GM10266 (cell line): ENCODE results near the gene MINDY4B.
A peak's percentile ranks its signal among the peaks of the same experiment; 100 is the strongest.

Experiments used
- DNase-seq: peaks from one replicate; pipeline ENCODE4 v3.0.0; 2012; ENCODE audit errors: extremely low spot score
- TF ChIP-seq, protein P1 (sequence below): IDR thresholded peaks from 2 replicates; pipeline ENCODE4 v1.5.1; 2012; ENCODE audit warnings: mild to moderate bottlenecking, low read depth; ENCODE audit not compliant: control insufficient read depth, insufficient read depth; ENCODE audit errors: missing control alignments

Gene MINDY4B

DNA sequence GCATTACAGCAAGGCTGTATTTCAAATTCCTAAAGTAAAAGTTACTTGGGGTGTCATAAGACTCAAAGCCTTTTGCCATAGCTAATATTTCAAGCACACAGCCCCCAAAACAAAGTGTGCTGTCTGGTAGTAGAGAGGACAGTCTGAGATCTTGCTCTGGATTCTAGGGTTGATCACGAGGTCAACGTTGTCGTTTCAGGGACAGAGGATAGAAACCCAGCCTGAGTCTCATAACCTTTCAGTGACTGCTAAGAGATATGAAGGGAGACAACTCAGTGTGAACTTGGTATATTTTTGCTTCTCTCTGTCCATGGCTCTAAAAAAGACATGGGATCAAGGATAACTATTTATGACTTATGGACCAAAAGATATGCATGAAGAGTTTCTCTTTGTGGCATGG is 25.6 kb upstream of the MINDY4B start:
- TF ChIP-seq, protein P1, sequence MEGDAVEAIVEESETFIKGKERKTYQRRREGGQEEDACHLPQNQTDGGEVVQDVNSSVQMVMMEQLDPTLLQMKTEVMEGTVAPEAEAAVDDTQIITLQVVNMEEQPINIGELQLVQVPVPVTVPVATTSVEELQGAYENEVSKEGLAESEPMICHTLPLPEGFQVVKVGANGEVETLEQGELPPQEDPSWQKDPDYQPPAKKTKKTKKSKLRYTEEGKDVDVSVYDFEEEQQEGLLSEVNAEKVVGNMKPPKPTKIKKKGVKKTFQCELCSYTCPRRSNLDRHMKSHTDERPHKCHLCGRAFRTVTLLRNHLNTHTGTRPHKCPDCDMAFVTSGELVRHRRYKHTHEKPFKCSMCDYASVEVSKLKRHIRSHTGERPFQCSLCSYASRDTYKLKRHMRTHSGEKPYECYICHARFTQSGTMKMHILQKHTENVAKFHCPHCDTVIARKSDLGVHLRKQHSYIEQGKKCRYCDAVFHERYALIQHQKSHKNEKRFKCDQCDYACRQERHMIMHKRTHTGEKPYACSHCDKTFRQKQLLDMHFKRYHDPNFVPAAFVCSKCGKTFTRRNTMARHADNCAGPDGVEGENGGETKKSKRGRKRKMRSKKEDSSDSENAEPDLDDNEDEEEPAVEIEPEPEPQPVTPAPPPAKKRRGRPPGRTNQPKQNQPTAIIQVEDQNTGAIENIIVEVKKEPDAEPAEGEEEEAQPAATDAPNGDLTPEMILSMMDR, result no peak
- DNase-seq, result no peak

DNA sequence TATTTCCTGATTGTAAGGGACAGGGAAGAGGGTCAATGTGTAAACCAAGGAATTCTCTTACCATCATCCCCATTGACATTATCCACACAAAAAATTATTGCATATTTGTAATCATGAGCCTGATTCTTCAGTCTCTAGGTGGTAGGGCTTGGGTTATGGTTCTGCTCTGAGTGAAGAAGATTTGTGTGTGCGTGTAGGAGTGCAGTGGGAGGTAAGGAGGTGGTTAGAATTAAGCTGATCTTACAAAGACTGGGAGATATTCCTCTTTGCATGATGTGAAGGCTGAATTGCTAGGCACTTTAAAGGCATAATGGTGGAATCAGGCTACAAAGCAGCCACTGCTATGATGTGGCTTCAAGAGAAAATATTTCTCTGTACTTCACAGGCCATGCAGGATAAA is 23.0 kb upstream of the MINDY4B start:
- TF ChIP-seq, protein P1, result no peak
- DNase-seq, result no peak

DNA sequence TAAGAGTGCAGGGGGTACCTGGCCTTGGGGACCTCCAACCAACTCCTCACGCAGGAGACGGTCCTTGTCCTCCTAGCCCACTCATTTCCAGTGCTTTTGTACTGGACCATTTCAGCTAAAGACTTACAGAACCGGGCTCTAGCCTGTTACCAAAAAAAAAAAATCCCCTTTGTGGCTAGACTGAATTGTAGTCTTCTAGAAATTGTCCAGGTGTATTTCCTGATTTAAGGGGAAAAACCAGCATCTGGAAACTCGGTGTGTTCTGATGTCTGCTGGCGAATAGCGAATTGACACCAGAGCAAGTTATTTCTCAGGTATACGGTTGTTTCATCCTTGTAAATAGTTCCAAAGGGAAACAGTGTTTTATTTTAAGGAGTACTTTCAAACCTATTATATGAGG is 21.1 kb upstream of the MINDY4B start:
- no peak for DNase-seq
- TF ChIP-seq, protein P1, result no peak

DNA sequence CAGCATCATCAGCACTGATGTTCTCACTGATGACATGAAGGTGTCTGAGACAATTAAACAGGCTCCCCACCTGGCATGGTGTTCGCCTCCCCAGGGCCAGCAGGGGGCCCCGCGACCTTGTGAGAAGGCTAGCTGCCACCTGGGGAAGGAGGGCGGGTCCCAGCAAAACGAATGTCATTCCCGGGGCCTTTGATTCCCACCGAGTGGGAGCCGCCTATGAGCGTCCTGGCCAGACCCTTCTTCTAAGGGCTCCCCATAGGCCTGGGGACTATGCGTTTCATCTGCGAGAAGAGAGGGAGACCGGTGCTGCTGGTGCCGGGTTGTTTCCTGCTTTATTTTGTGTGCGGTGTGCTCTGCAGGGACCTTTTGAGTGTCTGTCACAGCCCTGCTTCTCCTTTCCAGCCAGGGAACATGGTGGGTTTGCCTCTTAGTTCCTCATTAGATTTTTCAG is 20.5 kb upstream of the MINDY4B start:
- TF ChIP-seq, protein P1, result peak; percentile 68
- peak; percentile 64 for DNase-seq

DNA sequence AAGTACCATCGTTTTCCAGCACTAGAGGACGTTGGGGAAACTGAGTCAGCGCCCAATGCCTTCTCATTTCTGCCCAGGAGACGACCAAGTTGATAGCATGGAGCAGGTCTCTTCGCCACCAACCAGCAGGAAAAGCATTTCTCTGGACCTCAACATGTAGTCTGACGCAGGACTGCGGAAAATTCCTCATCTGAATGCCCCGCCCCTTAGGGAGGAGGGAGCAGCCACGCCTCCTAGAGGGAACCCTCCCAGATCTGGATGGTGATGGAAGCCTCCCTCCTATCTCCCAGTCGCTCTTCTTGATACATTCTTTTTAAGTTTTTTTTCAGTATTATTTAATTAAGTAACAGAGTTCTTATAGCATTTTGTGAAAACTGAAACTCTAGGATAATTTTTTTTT is 17.4 kb upstream of the MINDY4B start:
- DNase-seq, result no peak
- TF ChIP-seq, protein P1, result no peak

DNA sequence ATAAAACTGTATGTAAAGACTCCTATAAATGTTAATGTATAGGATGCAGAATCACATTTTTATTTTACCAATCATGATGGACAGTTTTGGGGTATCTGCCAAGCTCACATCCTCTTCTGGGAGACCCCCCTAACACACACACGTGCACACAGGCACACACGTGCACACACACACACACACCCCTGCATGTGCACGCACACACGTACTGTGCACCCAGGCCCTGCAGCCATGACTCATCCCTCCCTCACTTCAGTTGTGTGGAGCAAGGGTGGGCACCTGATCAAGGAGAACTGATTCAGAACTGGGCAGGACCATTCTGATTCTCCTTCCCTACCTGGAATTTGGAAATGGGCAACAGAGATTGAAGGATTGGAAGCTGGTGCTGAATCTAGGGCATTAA is 16.0 kb upstream of the MINDY4B start:
- DNase-seq, result no peak
- TF ChIP-seq, protein P1, result no peak

DNA sequence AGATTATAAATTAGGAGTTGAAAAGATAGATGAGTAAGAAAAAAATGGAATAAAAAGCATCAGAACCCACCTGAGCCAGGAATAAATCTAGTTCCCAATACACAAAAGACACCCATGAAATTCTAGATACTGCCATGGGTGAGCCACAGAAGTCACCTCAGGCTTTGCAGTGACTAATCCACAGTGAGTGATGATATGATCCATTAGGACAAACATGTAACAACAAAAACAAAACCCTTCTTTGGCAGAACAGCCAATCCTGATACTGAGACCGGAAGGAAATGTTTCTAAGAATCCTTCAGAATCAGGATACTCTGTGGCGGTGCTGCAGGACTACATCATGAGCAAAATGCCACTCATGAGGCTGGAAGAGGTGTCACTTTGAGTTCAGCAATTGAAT is 15.0 kb upstream of the MINDY4B start:
- DNase-seq, result no peak
- TF ChIP-seq, protein P1, result no peak
